ENCODE data around the gene SMAD1. TPM values are rescaled to one million over a fixed set of nuclear protein-coding genes. Genes with fewer than 3 reads are reported as not detected.

SMAD1 gene
- total RNA-seq, 1 experiment from 2014 or later, result 23.0 TPM

- TF ChIP-seq, protein P1, sequence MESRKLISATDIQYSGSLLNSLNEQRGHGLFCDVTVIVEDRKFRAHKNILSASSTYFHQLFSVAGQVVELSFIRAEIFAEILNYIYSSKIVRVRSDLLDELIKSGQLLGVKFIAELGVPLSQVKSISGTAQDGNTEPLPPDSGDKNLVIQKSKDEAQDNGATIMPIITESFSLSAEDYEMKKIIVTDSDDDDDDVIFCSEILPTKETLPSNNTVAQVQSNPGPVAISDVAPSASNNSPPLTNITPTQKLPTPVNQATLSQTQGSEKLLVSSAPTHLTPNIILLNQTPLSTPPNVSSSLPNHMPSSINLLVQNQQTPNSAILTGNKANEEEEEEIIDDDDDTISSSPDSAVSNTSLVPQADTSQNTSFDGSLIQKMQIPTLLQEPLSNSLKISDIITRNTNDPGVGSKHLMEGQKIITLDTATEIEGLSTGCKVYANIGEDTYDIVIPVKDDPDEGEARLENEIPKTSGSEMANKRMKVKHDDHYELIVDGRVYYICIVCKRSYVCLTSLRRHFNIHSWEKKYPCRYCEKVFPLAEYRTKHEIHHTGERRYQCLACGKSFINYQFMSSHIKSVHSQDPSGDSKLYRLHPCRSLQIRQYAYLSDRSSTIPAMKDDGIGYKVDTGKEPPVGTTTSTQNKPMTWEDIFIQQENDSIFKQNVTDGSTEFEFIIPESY (IDR thresholded peaks at IDR 0.05; ENCODE audit: extremely low read depth, insufficient replicate concordance, low read length), result no peak
- TF ChIP-seq, protein P2, sequence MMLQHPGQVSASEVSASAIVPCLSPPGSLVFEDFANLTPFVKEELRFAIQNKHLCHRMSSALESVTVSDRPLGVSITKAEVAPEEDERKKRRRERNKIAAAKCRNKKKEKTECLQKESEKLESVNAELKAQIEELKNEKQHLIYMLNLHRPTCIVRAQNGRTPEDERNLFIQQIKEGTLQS (IDR thresholded peaks at IDR 0.05), result no peak
- no peak for TF ChIP-seq POLR2AphosphoS5 (IDR thresholded peaks at IDR 0.05; ENCODE audit: low read depth, low read length)
- TF ChIP-seq SP1 (IDR thresholded peaks at IDR 0.05; ENCODE audit: low read depth), result no peak
- TF ChIP-seq SRF (IDR thresholded peaks at IDR 0.05; ENCODE audit: low read depth), result no peak
- no peak for TF ChIP-seq POLR2A (IDR thresholded peaks at IDR 0.05; ENCODE audit: borderline replicate concordance, extremely low read depth, insufficient read depth, insufficient read length)
Observed at GRCh38 chr4:145480257-145480656, 1.4 kb upstream of the SMAD1 start (continued).

GRCh38 chr4:145481942-145482208, 222 bp downstream of the SMAD1 start:
- peak; percentile 88; the same call in 1 of the 2 replicates for TF ChIP-seq ZFX (IDR thresholded peaks at IDR 0.05)
- TF ChIP-seq, protein P1 (IDR thresholded peaks at IDR 0.05; ENCODE audit: extremely low read depth, insufficient replicate concordance, low read length), result no peak
- no peak; the same call in 1 of the 2 replicates for TF ChIP-seq FOSL1 (IDR thresholded peaks at IDR 0.05; ENCODE audit: low read depth)
- TF ChIP-seq CBX3 (IDR thresholded peaks at IDR 0.05; ENCODE audit: low read depth), result no peak
- intact Hi-C loops (cut with micrococcal nuclease), result loop anchor here (5.0 kb wide), 2 partner anchors 125 to 250 kb away; no protein-coding TSS in a partner anchor
- Histone ChIP-seq H3K27me3 (ENCODE audit: insufficient read depth, low read length) (no peaks in the 10 kb centered on the region), H3K9ac (ENCODE audit: low read length) (peak overlapping the region; percentile 83), H3K9me2 (ENCODE audit: insufficient read depth) (no peaks in the 10 kb centered on the region), H3K4me1 (ENCODE audit: control insufficient read depth in 1 of 2, insufficient read depth in 2 of 2, low read length in 2 of 2) (peaks cover 7 to 22% of the 10 kb centered on the region in 2 experiments; a peak in 3 of 4 replicates), H2AFZ (ENCODE audit: low read depth, low read length, poor library complexity, severe bottlenecking) (no peak overlapping the region), H3K27ac (ENCODE audit: low read depth, low read length) (peak overlapping the region; percentile 82), H3K4me2 (ENCODE audit: low read length) (peak overlapping the region; percentile 96), H3K79me2 (ENCODE audit: insufficient read depth, low read length) (peaks cover 45% of the 10 kb centered on the region), H3K4me3 (replicated peaks in 1 of 2; ENCODE audit: low read depth in 1 of 2, low read length in 2 of 2) (peak overlapping the region; percentile 66 to 73), H3K36me3 (ENCODE audit: control insufficient read depth in 1 of 2, insufficient read depth in 2 of 2, low read length in 2 of 2) (no peaks in the 10 kb centered on the region), H3K9me3 (ENCODE audit: control insufficient read depth in 1 of 2, insufficient read depth in 1 of 2, low read depth in 1 of 2, low read length in 2 of 2) (no peaks in the 10 kb centered on the region), H4K20me1 (ENCODE audit: insufficient read depth) (no peaks in the 10 kb centered on the region; the same call in 1 of the 2 replicates)
- ATAC-seq, result no peak
- POLR2A ChIA-PET, result no interaction called here
- no TSS peak for BruUV-seq (replicated peaks)
- DNase-seq (ENCODE audit: low read depth, low spot score), result no peak
- CTCF ChIA-PET, result no interaction called here
- RAD21 ChIA-PET (ENCODE audit: low non-redundant PET in 1 of 2, low total read pairs in 2 of 2, uncharacterized antibody in 2 of 2, unreplicated experiment in 2 of 2), result interaction anchor here in 1 of 2 experiments (0.7 kb wide), 1 partner anchor 14 kb away, joined by 4 read pairs; no protein-coding TSS in a partner anchor

Data from HCT116 (cell line).